AG04450 (cell line): Measurements from ENCODE around the gene FAM43A. TPM values are rescaled to one million over a fixed set of nuclear protein-coding genes. Genes with fewer than 3 reads are reported as not detected.

Source experiments
- CTCF ChIA-PET: fragments of 300-600, 350-600 bp; formaldehyde crosslinking; extraction: SDS; loops from one replicate; lab custom pipeline; 2022; ENCODE audit warnings: antibody characterized with exemption, inconsistent platforms; lab: Charles Lee
- POLR2A ChIA-PET: fragments of 350-600 bp; formaldehyde crosslinking; extraction: SDS; loops from one replicate; lab custom pipeline; 2021; ENCODE audit warnings: antibody characterized with exemption, inconsistent platforms; lab: Yijun Ruan, JAX
- DNase-seq: peaks from one replicate; pipeline ENCODE4 v3.0.0-alpha.2; 2011; ENCODE audit warnings: low read depth, low spot score
- H3K27ac ChIP-seq: one replicate; pipeline ENCODE4 v1.5.1; 2012; ENCODE audit warnings: low read depth, low read length, control low read depth
- H3K27me3 ChIP-seq: one replicate; pipeline ENCODE4 v1.6.0; 2012; ENCODE audit warnings: low read length; ENCODE audit not compliant: control insufficient read depth, insufficient read depth
- H3K4me3 ChIP-seq: 2 replicates; pipeline ENCODE4 v1.5.1; 2011; ENCODE audit warnings: mild to moderate bottlenecking, low read depth, low read length, control low read depth
- H3K9me3 ChIP-seq: 2 replicates; pipeline ENCODE4 v1.5.1; 2012; ENCODE audit warnings: low read length; ENCODE audit not compliant: control insufficient read depth, insufficient read depth
- CTCF ChIP-seq: IDR thresholded peaks from 2 replicates; pipeline ENCODE4 v1.5.1; 2011; ENCODE audit warnings: low read depth, low read length, control low read depth, inconsistent platforms
- polyA plus RNA-seq: library from polyadenylated mRNA; depleted of rRNA; stranded (reverse); fragments of >200 nt; gene quantifications from 2 replicates; pipeline ENCODE4 v1.2.3, GENCODE V29; 2011

Gene FAM43A
- polyA plus RNA-seq, 1 experiment, result 7.6 TPM

GRCh38 chr3:194640829-194641228 lies 44.9 kb upstream of the FAM43A start:
- ChIA-PET CTCF (no interaction called here), POLR2A (no interaction called here)
- peak; percentile 42 for TF ChIP-seq CTCF
- Histone ChIP-seq H3K27me3 (no peaks in the 10 kb centered on the region), H3K9me3 (peaks cover 2% of the 10 kb centered on the region; the same call in 1 of the 2 replicates), H3K4me3 (no peak overlapping the region), H3K27ac (peak overlapping the region; percentile 70)
- DNase-seq, result no peak

GRCh38 chr3:194642769-194643168 lies 42.9 kb upstream of the FAM43A start:
- Histone ChIP-seq H3K9me3 (peaks cover 2% of the 10 kb centered on the region; the same call in 1 of the 2 replicates), H3K4me3 (no peak overlapping the region), H3K27me3 (no peaks in the 10 kb centered on the region), H3K27ac (no peak overlapping the region)
- ChIA-PET CTCF (interaction anchor here (0.6 to 1.2 kb wide), 3 partner anchors 9 to 61 kb away, joined by 3 to 5 read pairs (median 3); partner anchors contain the start of gene TMEM44), POLR2A (interaction anchor here (0.6 kb wide), 1 partner anchor 182 kb away, joined by 8 read pairs; no protein-coding TSS in a partner anchor)
- no peak for TF ChIP-seq CTCF
- DNase-seq, result no peak

GRCh38 chr3:194647747-194648146 lies 37.9 kb upstream of the FAM43A start:
- no peak for TF ChIP-seq CTCF
- H3K9me3 ChIP-seq, result no peaks in the 10 kb centered on the region
- no peaks in the 10 kb centered on the region for H3K27me3 ChIP-seq
- DNase-seq, result no peak
- no peak overlapping the region for H3K27ac ChIP-seq
- H3K4me3 ChIP-seq, result no peak overlapping the region
- CTCF ChIA-PET, result interaction anchor here (0.5 kb wide), 1 partner anchor 175 kb away, joined by 3 read pairs; no protein-coding TSS in a partner anchor
- POLR2A ChIA-PET, result no interaction called here

- Histone ChIP-seq H3K27ac (no peak overlapping the region), H3K9me3 (no peaks in the 10 kb centered on the region), H3K27me3 (no peaks in the 10 kb centered on the region), H3K4me3 (no peak overlapping the region)
- TF ChIP-seq CTCF, result no peak
- DNase-seq, result no peak
- ChIA-PET CTCF (no interaction called here), POLR2A (no interaction called here)
Observed at GRCh38 chr3:194654443-194654842, 31.2 kb upstream of the FAM43A start.

- ChIA-PET CTCF (interaction anchor here (1.7 kb wide), 1 partner anchor 14 kb away, joined by 16 read pairs; no protein-coding TSS in a partner anchor), POLR2A (no interaction called here)
- H3K9me3 ChIP-seq, result no peaks in the 10 kb centered on the region
- H3K27me3 ChIP-seq, result no peaks in the 10 kb centered on the region
- no peak overlapping the region for H3K27ac ChIP-seq
- no peak for DNase-seq
- H3K4me3 ChIP-seq, result no peak overlapping the region
- TF ChIP-seq CTCF, result no peak
Observed at GRCh38 chr3:194657439-194657838, 28.2 kb upstream of the FAM43A start.
